ENCODE data around the gene CNKSR3.

CNKSR3 gene

DNA sequence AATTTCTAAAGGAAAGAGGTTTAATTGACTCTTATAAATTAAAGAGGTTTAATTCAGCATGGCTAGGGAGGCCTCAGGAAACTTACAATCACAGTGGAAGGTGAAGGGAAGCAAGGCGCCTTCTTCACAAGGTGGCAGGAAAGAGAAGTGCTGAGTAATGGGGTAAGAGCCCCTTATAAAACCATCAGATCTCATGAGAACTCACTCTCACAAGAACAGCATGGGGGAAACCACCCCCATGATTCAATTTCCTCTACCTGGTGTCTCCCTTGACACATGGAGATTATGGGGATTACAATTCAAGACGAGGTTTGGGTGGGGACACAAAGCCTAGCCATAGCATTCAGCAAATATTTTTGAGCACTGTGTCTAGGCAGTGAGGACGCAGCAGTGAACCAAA, 150.0 kb downstream of the CNKSR3 start:
- Histone ChIP-seq H3K79me2 (ENCODE audit: insufficient read depth, low read length) (no peaks in the 10 kb centered on the region), H3K27ac (ENCODE audit: low read depth, low read length, poor library complexity, severe bottlenecking) (no peak overlapping the region), H3F3A (ENCODE audit: insufficient read depth, low read length) (no peaks in the 10 kb centered on the region), H3K9me2 (ENCODE audit: low read depth, low read length) (no peaks in the 10 kb centered on the region), H2AFZ (ENCODE audit: low read length) (no peak overlapping the region), H3K4me1 (ENCODE audit: insufficient read depth, low read length, severe bottlenecking) (no peaks in the 10 kb centered on the region), H3K36me3 (ENCODE audit: insufficient read depth, low read length) (no peaks in the 10 kb centered on the region), H3K4me2 (ENCODE audit: low read length) (no peak overlapping the region), H3K9me3 (ENCODE audit: low read length) (no peaks in the 10 kb centered on the region), H4K20me1 (ENCODE audit: insufficient read depth, low read length) (no peaks in the 10 kb centered on the region), H3K27me3 (ENCODE audit: insufficient read depth, low read length) (no peaks in the 10 kb centered on the region), H3K4me3 (ENCODE audit: low read depth, low read length, poor library complexity, severe bottlenecking) (no peak overlapping the region), H3K9ac (ENCODE audit: low read length) (no peak overlapping the region)
- no peak for TF ChIP-seq EZH2 (IDR thresholded peaks at IDR 0.05; ENCODE audit: borderline replicate concordance, low read length)
- no peak for TF ChIP-seq CTCF (IDR thresholded peaks at IDR 0.05; ENCODE audit: low read length)

DNA sequence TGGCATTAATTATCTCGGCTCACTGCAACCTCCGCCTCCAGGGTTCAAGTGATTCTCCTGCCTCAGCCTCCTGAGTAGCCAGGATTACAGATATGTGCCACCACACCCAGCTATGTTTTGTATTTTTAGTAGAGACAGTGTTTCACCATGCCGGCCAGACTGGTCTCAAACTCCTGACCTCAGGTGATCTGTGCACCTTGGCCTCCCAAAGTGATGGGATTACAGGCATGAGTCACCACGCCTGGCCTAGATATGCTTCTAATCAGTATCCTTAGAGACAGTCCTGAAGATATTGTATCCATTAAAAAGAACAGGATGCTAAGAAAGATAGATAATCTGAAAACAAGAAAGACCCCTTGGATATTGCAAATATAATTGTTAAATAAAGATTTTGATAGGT, 150.8 kb downstream of the CNKSR3 start:
- Histone ChIP-seq H3K36me3 (ENCODE audit: insufficient read depth, low read length) (no peaks in the 10 kb centered on the region), H3K27ac (ENCODE audit: low read depth, low read length, poor library complexity, severe bottlenecking) (no peak overlapping the region), H3K9me3 (ENCODE audit: low read length) (no peaks in the 10 kb centered on the region), H3K4me1 (ENCODE audit: insufficient read depth, low read length, severe bottlenecking) (no peaks in the 10 kb centered on the region), H3F3A (ENCODE audit: insufficient read depth, low read length) (no peaks in the 10 kb centered on the region), H3K9ac (ENCODE audit: low read length) (no peak overlapping the region), H3K9me2 (ENCODE audit: low read depth, low read length) (no peaks in the 10 kb centered on the region), H3K4me2 (ENCODE audit: low read length) (no peak overlapping the region), H3K4me3 (ENCODE audit: low read depth, low read length, poor library complexity, severe bottlenecking) (no peak overlapping the region), H4K20me1 (ENCODE audit: insufficient read depth, low read length) (no peaks in the 10 kb centered on the region), H2AFZ (ENCODE audit: low read length) (no peak overlapping the region), H3K79me2 (ENCODE audit: insufficient read depth, low read length) (no peaks in the 10 kb centered on the region), H3K27me3 (ENCODE audit: insufficient read depth, low read length) (no peaks in the 10 kb centered on the region)
- TF ChIP-seq CTCF (IDR thresholded peaks at IDR 0.05; ENCODE audit: low read length) (no peak), EZH2 (IDR thresholded peaks at IDR 0.05; ENCODE audit: borderline replicate concordance, low read length) (no peak)

DNA sequence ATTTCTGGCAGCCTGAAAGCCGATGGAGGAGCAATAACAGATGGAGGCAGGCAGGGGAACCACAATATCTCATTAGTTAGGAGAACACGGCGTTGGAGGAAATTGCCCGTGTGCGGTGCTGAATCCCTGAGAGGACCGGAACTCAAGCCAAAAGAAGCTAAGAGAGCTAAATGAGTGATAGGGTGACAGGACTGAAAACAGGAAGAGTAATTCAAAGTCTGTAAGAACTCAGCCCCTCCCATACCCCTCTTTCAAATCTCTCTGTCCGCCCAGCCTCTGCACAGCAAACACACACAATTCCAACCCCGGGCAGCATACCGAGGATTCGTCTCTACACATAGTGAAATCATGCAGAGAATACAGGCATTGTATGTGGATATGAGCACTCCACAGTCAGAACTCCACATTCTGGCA, 151.3 kb downstream of the CNKSR3 start:
- no peak overlapping the region for H3K4me2 ChIP-seq (ENCODE audit: low read length)
- H3K9me2 ChIP-seq (ENCODE audit: low read depth, low read length): no peaks in the 10 kb centered on the region
- H3K9me3 ChIP-seq (ENCODE audit: low read length): no peaks in the 10 kb centered on the region
- no peaks in the 10 kb centered on the region for H4K20me1 ChIP-seq (ENCODE audit: insufficient read depth, low read length)
- H2AFZ ChIP-seq (ENCODE audit: low read length): no peak overlapping the region
- no peaks in the 10 kb centered on the region for H3K36me3 ChIP-seq (ENCODE audit: insufficient read depth, low read length)
- no peak overlapping the region for H3K27ac ChIP-seq (ENCODE audit: low read depth, low read length, poor library complexity, severe bottlenecking)
- H3K4me1 ChIP-seq (ENCODE audit: insufficient read depth, low read length, severe bottlenecking): no peaks in the 10 kb centered on the region
- H3K4me3 ChIP-seq (ENCODE audit: low read depth, low read length, poor library complexity, severe bottlenecking): no peak overlapping the region
- H3K27me3 ChIP-seq (ENCODE audit: insufficient read depth, low read length): no peaks in the 10 kb centered on the region
- H3F3A ChIP-seq (ENCODE audit: insufficient read depth, low read length): no peaks in the 10 kb centered on the region
- H3K9ac ChIP-seq (ENCODE audit: low read length): no peak overlapping the region
- H3K79me2 ChIP-seq (ENCODE audit: insufficient read depth, low read length): no peaks in the 10 kb centered on the region
- TF ChIP-seq EZH2 (IDR thresholded peaks at IDR 0.05; ENCODE audit: borderline replicate concordance, low read length) (no peak), CTCF (IDR thresholded peaks at IDR 0.05; ENCODE audit: low read length) (no peak)
